HepG2 (cell line): ENCODE results near the gene RNF114. TPM values are rescaled to one million over a fixed set of nuclear protein-coding genes. Genes with fewer than 3 reads are reported as not detected.
A peak's percentile ranks its signal among the peaks of the same experiment; 100 is the strongest.

Source experiments
- ARID4A ChIP-seq: sonication (generic); formaldehyde crosslinking; IDR thresholded peaks from 2 replicates; pipeline ENCODE4 v1.5.0; 2020; ENCODE audit warnings: mild to moderate bottlenecking, missing genetic modification reagents, borderline replicate concordance
- CENPBD1 ChIP-seq: sonication (generic); formaldehyde crosslinking; IDR thresholded peaks from 2 replicates; pipeline ENCODE4 v1.8.0; 2022; ENCODE audit warnings: missing genetic modification reagents, low read depth, mild to moderate bottlenecking, borderline replicate concordance
- ISL2 ChIP-seq: sonication (generic); formaldehyde crosslinking; IDR thresholded peaks from 2 replicates; pipeline ENCODE4 v1.5.0; 2020; ENCODE audit warnings: missing genetic modification reagents
- JDP2 ChIP-seq: sonication (generic); formaldehyde crosslinking; IDR thresholded peaks from 2 replicates; pipeline ENCODE4 v1.8.1; 2022; ENCODE audit warnings: missing genetic modification reagents, borderline replicate concordance
- MIXL1 ChIP-seq: IDR thresholded peaks from 2 replicates; pipeline ENCODE4 v1.6.1; 2016
- MTERF4 ChIP-seq: sonication (generic); formaldehyde crosslinking; IDR thresholded peaks from 2 replicates; pipeline ENCODE4 v1.8.0; 2023; ENCODE audit warnings: mild to moderate bottlenecking, missing genetic modification reagents
- NFIC ChIP-seq: IDR thresholded peaks from 2 replicates; pipeline ENCODE4 v1.6.1; 2012; ENCODE audit warnings: mild to moderate bottlenecking, low read length, inconsistent platforms
- STAT6 ChIP-seq: sonication (generic); formaldehyde crosslinking; IDR thresholded peaks from 2 replicates; pipeline ENCODE4 v1.4.0; 2020; ENCODE audit warnings: missing genetic modification reagents, mild to moderate bottlenecking, borderline replicate concordance
- TCF7L2 ChIP-seq: IDR thresholded peaks from 2 replicates; pipeline ENCODE4 v1.6.1; 2011; ENCODE audit warnings: mild to moderate bottlenecking, low read depth, low read length, moderate library complexity
- ZBTB38 ChIP-seq: sonication (generic); formaldehyde crosslinking; IDR thresholded peaks from 2 replicates; pipeline ENCODE4 v1.5.1; 2020; ENCODE audit warnings: mild to moderate bottlenecking, missing genetic modification reagents
- ZBTB8A ChIP-seq: sonication (generic); formaldehyde crosslinking; IDR thresholded peaks from 2 replicates; pipeline ENCODE4 v1.4.0; 2020; ENCODE audit warnings: mild to moderate bottlenecking, low read depth, missing genetic modification reagents, borderline replicate concordance
- ZFP62 ChIP-seq: sonication (generic); formaldehyde crosslinking; IDR thresholded peaks from 2 replicates; pipeline ENCODE4 v1.4.0; 2020; ENCODE audit warnings: missing genetic modification reagents
- ZNF275 ChIP-seq: sonication (generic); formaldehyde crosslinking; IDR thresholded peaks from 2 replicates; pipeline ENCODE4 v1.8.0; 2022; ENCODE audit warnings: missing genetic modification reagents, mild to moderate bottlenecking, inconsistent platforms, borderline replicate concordance
- ZNF446 ChIP-seq: sonication (generic); formaldehyde crosslinking; IDR thresholded peaks from 2 replicates; pipeline ENCODE4 v1.5.0; 2020; ENCODE audit warnings: mild to moderate bottlenecking, missing genetic modification reagents
- ZNF580 ChIP-seq: IDR thresholded peaks from 2 replicates; pipeline ENCODE4 v1.6.1; 2016; ENCODE audit warnings: low read depth, borderline replicate concordance
- ZNF747 ChIP-seq: sonication (generic); formaldehyde crosslinking; IDR thresholded peaks from 2 replicates; pipeline ENCODE4 v1.8.1; 2023; ENCODE audit warnings: missing genetic modification reagents, mild to moderate bottlenecking, borderline replicate concordance
- ZNF841 ChIP-seq: sonication (generic); formaldehyde crosslinking; IDR thresholded peaks from 2 replicates; pipeline ENCODE4 v1.8.1; 2023; ENCODE audit warnings: missing genetic modification reagents, borderline replicate concordance
- polyA plus RNA-seq, 8 experiments: library from polyadenylated mRNA; depleted of rRNA in 3 of 8; stranded (reverse) in 7 of 8; unstranded in 1 of 8; fragments of >200 nt; fragmentation: Illumina TruSeq in 4 of 8; extraction: Trizol in 4 of 8; gene quantifications; 2 replicates each; pipeline versions ENCODE4 v1.2.1 to v1.2.3, GENCODE V29; 2011 to 2016; ENCODE audit warnings: low read depth in 4 of 8, missing spikeins in 1 of 8, mixed read lengths in 1 of 8; ENCODE audit not compliant: insufficient read depth in 1 of 8
- total RNA-seq, 5 experiments: library from RNA; depleted of rRNA; stranded (reverse); fragments of >200 nt; fragmentation: Illumina TruSeq; extraction: Trizol; gene quantifications; 2 replicates each; pipeline ENCODE4 v1.2.3, GENCODE V29; 2016; ENCODE audit warnings: low read depth in 1 of 5

Gene RNF114
- total and polyA plus RNA-seq, 2 of the 13 experiments (the other 11 are each of a cell fraction or from before 2014, with no cell fraction given), result 119 to 126 TPM

- TF ChIP-seq ARID4A (CRISPR knock-in tag) (peak; percentile 98), ISL2 (CRISPR knock-in tag) (peak; percentile 84; the same call in 1 of the 2 replicates), ZNF446 (CRISPR knock-in tag) (0 out of 2 replicates have a peak, but pooled peaks have one; percentile 17), MTERF4 (no peak; the same call in none of the 2 replicates), JDP2 (CRISPR knock-in tag) (no peak), ZBTB38 (CRISPR knock-in tag) (peak; percentile 53; the same call in 1 of the 2 replicates), ZNF580 (CRISPR knock-in tag) (peak; percentile 20), STAT6 (CRISPR knock-in tag) (peak; percentile 94; the same call in 1 of the 2 replicates), CENPBD1 (CRISPR knock-in tag) (no peak; the same call in 1 of the 2 replicates), ZBTB8A (CRISPR knock-in tag) (no peak), TCF7L2 (no peak), MIXL1 (CRISPR knock-in tag) (peak; percentile 35; the same call in 1 of the 2 replicates), ZNF275 (CRISPR knock-in tag) (0 out of 2 replicates have a peak, but pooled peaks have one; percentile 37), NFIC (no peak), ZFP62 (no peak), ZNF841 (CRISPR knock-in tag) (no peak), ZNF747 (CRISPR knock-in tag) (peak; percentile 96)
Measured at GRCh38 chr20:49915380-49916145, 20.6 kb upstream of the RNF114 start, which contains the start of gene SPATA2 (continued).
